Activated T-helper 9 cell treated with anti-CD3 and anti-CD28 coated beads, Interleukin-2, amount 50 U/mL, for 16 hours (primary cell): ENCODE data around the gene RAPGEFL1.
"Not testable (repeated sequence)": the region's sequence is repeated elsewhere in the genome, so short reads cannot be mapped to it uniquely, and the experiment has no call there.

Experiments
- DNase-seq: peaks from one replicate; pipeline ENCODE4 v3.0.0-alpha.2; 2020; ENCODE audit warnings: low read depth

RAPGEFL1 gene

DNA sequence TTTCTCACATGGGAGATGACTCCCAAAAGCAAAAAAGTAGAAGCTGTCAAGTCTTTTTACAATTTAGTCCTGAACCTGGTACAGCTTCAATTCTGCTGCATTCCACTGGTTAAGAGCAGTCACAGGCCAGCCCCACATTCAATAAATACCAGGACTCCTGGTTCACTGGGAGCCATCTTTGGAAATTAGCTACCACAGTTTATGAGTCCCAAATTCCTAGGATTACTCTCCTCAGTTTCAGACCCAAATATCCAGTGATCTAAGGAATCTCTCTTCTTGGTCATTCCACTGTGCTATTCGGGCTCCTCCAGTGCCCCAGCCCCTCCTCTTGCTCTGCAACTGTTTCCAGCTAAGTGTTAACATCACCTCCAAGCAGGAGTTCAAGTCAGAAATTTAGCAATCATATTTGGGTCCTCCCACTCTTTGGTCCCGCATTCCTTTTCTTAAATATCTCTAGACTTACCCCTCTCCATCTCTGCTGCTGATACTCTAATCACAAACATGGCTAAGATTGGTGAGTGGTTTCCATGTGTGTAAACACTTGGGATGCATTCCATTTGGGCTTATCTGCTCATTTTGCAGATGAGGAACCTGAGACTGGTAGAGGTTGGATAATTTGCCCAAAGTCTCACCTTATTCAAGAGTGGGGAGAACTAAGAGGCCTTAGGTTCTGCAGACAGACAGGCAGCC, 32.3 kb downstream of the RAPGEFL1 start:
- no peak for DNase-seq

DNA sequence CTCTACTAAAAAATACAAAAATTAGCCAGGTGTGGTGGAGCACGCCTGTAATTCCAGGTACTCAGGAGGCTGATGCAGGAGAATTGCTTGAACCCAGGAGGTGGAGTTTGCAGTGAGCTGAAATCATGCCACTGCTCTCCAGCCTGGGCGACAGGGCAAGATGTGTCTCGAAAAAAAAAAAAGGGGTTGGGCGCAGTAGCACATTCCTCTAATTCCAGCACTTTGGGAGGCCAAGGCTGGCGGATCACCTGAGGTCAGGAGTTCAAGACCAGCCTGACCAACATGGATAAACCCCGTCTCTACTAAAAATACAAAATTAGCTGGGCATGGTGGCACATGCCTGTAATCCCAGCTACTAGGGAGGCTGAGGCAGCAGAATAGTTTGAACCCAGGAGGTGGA, 36.6 kb downstream of the RAPGEFL1 start:
- DNase-seq: not testable (repeated sequence)

DNA sequence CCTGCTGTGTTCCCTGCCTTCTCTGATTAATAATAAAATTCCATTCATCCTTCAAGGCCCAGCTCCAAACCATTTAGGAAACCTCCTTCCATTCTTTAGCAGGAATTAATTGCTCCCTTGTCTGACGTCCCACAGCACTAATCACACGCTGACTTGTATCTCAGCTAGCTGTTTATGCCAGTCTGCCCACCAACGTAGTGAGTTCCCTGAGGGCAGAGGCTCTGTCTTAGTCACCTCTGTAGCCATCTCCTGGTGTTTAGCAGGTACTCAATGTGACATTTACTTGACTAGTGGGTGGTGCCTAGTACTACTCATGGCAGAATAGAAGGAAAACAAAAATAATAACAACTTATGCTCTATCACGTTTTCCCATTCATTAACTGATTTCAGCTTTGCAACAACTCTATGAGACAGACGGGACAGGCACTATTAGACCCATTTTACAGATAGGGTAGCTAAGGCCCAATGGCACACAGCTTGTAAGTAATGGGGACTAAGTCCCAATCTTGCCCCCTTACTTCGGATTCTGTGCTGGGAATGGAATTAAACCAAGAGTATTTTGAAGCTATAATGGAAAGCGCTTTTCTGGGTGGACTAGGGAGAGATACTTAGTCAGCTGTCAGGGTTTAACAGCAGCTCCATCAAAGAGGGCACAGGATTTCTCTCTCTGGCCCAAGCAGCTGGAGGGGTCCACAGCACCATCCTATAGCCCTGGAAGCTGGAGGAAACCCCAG, 40.9 kb downstream of the RAPGEFL1 start:
- no peak for DNase-seq

DNA sequence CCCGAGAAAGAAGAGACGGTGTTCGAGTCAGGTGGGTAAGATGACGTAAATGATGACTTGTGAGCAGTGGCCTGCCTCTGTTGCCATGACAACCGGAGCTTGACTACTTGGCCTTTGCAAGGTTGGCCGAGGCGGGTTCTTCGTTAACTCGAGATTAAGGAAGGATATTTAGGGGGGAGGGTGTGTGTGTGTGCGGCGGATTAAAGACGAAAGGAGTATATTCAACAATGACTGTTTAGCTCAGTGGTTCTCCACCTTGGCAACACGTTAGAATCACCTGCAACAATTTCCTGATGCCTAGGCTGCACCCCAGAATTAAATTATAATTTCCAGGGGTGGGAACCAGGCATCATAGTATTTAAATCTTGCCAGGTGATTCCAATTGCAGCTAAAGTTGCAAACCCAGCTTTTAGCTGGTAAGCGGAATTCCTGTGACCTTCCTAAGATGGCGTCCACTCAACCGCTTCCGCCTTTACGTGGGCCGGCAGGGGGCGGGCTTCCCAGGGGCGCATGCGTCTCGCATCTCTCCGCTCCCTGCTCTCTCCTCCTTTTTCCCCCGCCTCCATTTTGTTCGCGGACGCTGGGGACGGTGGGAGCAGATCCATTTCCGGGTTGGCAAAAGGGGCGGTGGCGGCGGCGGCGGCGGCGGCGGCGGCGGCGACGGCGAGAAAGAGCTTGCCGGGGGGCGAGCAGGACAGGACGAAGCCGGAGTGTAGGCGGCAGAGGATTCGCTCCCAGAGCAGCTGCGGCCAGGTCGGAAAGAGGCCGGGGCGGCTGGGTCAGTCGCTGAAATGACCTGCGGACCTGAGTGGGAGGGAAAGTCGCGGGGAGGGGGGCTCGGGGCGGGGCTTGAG, 41.7 kb downstream of the RAPGEFL1 start, which contains the start of gene WIPF2:
Gene WIPF2, plus strand, starts transcription at position 565 of the 854 bp plus-strand sequence. CDS start 37,156 bp downstream, outside the sequence.
- DNase-seq: peak; percentile 97

DNA sequence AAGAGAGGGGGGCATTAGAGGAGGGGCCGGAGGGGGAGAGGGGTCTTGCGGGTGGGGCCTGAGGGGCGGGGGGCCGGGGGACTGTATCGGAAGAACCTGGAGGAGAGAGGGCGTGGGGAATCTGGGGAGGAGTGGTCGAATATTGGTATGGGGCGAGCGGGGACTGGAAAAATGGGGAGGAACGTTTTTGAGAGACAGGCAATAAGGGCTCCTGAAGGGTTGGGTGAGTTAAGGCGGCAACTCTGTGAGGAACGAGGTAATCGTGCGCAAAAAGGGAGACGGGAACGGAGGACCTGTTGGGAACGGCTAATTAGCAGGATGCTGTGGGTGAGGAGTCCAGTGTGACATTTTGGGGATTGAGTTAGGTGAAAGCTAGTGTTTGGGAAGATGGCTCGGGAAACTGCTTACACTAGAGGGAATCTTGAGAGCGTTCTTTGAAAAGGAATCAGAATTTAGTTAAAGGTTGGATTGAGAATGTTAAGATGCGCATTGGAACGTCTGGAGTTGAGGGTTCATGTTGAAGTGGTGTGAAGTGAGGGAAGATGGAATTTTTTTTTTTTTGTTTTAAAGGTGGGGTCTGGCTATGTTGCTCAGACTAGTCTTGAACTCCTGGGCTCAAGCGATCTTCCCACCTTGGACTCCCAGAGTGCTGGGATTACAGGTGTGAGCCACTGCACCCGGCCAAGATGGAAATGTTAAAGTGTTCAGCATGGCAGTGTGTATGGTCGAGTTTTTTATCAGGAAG, 42.5 kb downstream of the RAPGEFL1 start:
- DNase-seq: peak; percentile 5

DNA sequence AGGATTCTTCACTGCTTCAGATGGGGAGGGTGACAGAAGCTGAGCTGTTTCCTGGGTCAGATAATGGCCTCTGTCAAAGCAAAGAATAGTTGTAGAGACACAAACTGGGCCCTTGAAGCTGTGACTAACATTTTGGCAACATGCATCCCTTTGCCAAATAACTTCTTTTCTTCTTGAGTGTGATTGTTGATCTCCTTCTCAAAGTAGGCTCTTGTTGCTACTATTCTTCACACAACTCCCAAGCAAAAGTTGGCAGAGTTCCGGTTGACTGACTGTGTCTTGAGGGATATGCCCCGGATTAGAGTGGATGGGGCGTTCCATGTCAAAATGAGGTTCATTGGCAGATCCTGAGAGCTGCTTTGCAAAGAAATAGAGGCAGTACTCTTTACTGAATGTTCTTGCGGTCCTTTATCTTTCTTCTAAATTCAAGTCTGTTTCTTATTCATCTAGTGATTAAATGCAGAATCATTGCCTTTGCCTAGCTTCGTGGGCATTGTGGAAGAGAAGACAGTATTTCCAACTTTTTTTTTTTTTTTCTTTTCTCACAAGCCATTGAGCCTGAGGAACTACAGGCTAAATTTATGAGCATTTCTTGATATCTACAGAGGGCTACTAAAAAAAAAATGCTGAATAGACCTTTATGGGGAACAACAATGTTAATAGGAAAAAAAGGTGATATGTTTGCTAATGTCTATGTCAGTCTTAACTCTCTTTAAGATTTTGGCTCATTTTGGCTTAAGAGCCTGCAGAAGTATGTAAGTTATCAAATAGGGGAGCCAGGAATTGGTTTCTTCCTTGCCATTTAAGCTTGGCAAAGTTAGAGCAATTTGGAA, 47.7 kb downstream of the RAPGEFL1 start:
- no peak for DNase-seq

DNA sequence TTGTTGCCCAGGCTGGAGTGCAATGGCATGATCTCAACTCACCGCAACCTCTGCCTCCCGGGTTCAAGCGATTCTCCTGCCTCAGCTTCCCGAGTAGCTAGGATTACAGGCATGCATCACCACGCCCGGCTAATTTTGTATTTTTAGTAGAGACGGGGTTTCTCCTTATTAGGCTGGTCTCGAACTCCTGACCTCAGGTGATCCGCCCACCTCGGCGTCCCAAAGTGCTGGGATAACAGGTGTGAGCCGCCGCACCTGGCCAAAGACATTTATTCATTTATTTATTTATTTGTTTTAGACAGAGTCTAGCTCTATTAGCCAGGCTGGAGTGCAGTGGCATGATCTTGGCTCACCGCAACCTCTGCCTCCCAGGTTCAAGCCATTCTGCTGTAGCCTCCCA, 51.9 kb downstream of the RAPGEFL1 start:
- DNase-seq: not testable (repeated sequence)

DNA sequence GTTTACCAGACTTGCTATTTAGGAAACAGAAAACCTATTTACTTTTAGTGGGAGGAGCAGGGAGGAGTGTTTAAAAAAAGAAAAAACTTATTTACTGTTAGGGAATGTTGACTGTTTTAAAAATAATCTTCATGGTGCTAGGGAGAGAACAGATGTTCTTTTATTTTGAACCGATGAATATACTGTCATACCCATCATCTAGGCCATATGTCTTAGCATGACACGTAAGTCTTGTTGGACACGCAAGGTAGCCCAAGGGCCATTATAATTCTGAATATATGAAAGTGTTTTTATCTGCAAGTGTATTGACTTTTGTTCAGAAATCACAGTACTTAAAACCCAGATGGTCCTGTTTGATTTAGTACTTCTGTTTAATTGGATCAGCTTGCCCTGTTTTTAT, 53.4 kb downstream of the RAPGEFL1 start:
- DNase-seq: no peak

DNA sequence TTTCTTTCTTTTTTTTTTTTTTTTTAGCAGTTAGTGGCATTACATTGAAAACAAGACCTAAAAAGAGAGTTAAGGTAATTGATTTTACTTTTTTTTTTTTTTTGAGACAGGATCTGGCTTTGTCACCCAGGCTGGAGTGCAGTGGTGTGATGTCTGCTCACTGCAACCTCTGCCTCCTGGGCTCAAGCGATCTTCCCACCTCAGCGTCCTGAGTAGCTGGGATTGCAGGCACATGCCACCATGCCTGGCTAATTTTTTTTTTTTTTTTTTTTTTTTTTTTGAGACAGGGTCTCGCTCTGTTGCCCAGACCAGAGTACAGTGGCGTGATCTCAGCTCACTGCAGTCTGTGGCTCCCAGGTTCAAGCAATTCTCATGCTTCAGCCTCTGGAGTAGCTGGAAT, 54.7 kb downstream of the RAPGEFL1 start:
- DNase-seq: not testable (repeated sequence)

DNA sequence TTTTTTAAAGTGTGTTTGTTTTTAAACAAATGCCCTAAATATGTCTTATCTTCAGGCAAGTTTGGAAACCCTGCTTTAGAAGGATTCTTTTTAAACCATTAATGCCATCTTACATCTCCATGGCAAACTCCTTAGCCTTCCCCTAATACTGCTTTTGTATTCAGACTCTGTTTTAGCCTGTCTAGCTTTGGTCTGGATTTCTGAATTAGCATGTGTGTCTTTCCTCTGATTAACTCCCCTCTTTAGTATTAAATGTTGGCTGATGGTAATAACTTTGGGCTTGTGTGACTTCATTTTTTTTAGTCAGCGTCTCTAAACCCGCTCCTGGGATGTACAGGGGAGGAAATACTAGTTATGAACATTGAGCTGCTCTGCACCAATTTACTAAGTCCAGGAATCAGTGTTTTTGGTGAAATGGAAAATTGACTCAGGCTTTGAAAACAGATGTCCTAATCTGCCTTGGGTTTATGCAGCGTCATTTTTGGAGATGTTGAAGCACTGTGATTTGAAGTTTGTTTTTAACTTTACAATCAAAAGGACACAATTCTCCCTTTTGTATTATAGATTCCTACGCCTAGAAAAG, 64.1 kb downstream of the RAPGEFL1 start:
- no peak for DNase-seq

DNA sequence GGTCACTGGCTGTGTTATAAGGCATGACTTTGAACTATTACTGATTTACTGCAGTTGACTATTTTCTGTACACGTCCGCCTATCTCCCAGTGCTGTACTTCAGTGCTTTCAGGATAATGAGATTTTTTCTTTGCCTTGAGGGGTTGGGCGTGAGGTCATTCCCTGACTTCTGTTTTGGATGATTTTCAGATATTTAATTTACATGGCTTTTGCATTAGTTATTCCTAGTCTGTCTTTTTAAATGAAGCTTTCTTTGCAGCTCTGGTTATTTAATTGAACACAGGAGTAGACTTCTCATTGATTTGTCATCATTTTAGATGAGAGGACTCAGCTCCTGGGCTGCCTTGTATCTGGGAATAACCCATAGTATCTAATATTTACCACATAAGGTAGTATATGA, 65.5 kb downstream of the RAPGEFL1 start:
- no peak for DNase-seq

DNA sequence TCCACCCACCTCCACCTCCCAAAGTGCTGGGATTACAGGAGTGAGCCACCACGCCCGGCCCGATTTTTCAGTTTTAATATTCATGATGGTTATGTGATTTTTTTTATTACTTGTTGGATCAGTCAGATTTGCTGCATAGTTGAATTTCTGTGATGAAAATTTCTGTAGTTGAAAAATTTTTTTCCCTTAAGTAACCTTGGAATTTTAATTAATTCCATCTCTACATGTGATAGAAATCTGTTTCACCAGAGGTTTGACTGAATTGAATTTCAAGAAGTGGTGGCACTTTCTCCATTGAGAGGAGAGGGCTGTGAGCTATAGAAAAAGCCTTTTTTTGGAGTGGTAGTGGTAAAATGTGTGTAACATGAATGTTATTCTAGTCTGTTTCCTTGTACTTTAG, 66.5 kb downstream of the RAPGEFL1 start:
- DNase-seq: no peak

DNA sequence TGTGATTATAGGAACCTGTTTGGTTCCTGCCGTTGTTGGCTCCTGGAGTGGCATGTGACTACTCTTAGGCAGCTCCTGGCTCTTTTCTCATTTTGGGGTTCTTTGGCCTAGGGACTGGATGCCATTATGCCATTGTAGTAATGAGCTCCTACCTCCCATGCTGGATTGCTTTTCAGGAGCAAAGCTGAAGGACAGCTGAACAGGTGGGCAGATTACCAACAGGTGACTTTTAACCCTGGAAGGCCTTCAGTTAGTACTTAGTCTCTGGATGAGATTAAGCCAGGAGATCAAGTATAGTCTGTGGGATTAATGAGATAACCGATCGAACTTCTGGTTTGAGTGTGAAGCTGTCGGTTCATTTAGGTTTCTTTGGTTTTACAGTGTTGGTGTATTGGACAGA, 67.0 kb downstream of the RAPGEFL1 start:
- no peak for DNase-seq
